Thyroid gland (tissue), 4 donors: Measurements from ENCODE around the gene CLNS1A. TPM values are rescaled to one million over a fixed set of nuclear protein-coding genes. Genes with fewer than 3 reads are reported as not detected.
"Not testable (repeated sequence)": the region's sequence is repeated elsewhere in the genome, so short reads cannot be mapped to it uniquely, and the experiment has no call there.

Experiments used
- DNase-seq, 2 donors: peaks; one replicate each; pipeline ENCODE4 v3.0.0-alpha.2; 2019
- H3K27ac ChIP-seq, 3 donors: fragments of 200-600 bp; sonication (generic); 1 replicate in 2 of 3; 2 replicates in 1 of 3; pipeline ENCODE4 v1.5.1; 2016 to 2019; ENCODE audit warnings: mild to moderate bottlenecking in 1 of 3, moderate library complexity in 1 of 3
- H3K27me3 ChIP-seq: fragments of 200-600 bp; sonication (generic); one replicate; pipeline ENCODE4 v1.5.1; 2019
- H3K36me3 ChIP-seq, 2 donors: fragments of 200-600 bp; sonication (generic); one replicate each; pipeline ENCODE4 v1.5.1; 2016 to 2019
- H3K4me1 ChIP-seq, 2 donors: fragments of 200-600 bp; sonication (generic); one replicate each; pipeline ENCODE4 v1.5.1; 2017 to 2019
- H3K4me3 ChIP-seq, 3 donors: fragments of 200-600 bp; sonication (generic); replicated peaks in 1 of 3; 1 replicate in 2 of 3; 2 replicates in 1 of 3; pipeline ENCODE4 v1.5.1; 2016; ENCODE audit warnings: mild to moderate bottlenecking in 1 of 3
- H3K9me3 ChIP-seq: fragments of 200-600 bp; sonication (generic); one replicate; pipeline ENCODE4 v1.5.1; 2017
- CTCF ChIP-seq, 6 experiments: fragments of 200-600 bp in 3 of 6; fragments of 450-650 bp in 3 of 6; sonication (generic) in 3 of 6; IDR thresholded peaks; one replicate each; pipeline ENCODE4 v1.5.1; 2016 to 2019; ENCODE audit warnings: antibody characterized with exemption in 6 of 6, mild to moderate bottlenecking in 2 of 6, inconsistent platforms in 1 of 6, moderate library complexity in 1 of 6
- POLR2A ChIP-seq, 2 donors: fragments of 450-650 bp; IDR thresholded peaks; one replicate each; pipeline ENCODE4 v1.6.1; 2017; ENCODE audit warnings: antibody characterized with exemption in 2 of 2, mild to moderate bottlenecking in 2 of 2, moderate library complexity in 1 of 2
- WGBS, 2 donors: methylation state at CpG; one replicate each; pipeline ENCODE4 v1.1.5; 2017; 5-methylcytosine and 5-hydroxymethylcytosine counted together
- intact Hi-C: fragments of 100-400 bp; cut with DNase I; formaldehyde crosslinking; loops from one replicate; pipeline ENCODE4 v1.15.1; 2023
- total RNA-seq, 4 donors: library from RNA; depleted of rRNA; stranded (reverse); fragments of >200 nt; gene quantifications; one replicate each; pipeline ENCODE4 v1.2.3, GENCODE V29; 2016

CLNS1A gene
- total RNA-seq, 4 donors from 2014 or later, result 78.9 to 118 (median 90.7) TPM

- Histone ChIP-seq H3K27ac (no peak overlapping the region), H3K4me3 (no peak overlapping the region), H3K27me3 (no peaks in the 10 kb centered on the region), H3K36me3 (no peaks in the 10 kb centered on the region), H3K4me1 (peaks cover 13 to 14% of the 10 kb centered on the region in 2 donors), H3K9me3 (no peaks in the 10 kb centered on the region)
- no peak for DNase-seq
- WGBS, 2 donors, result 70 to 83% methylated on average over 1 of the region's 1 CpG
- TF ChIP-seq CTCF (IDR thresholded peaks at IDR 0.05) (no peak), POLR2A (IDR thresholded peaks at IDR 0.05) (no peak)
- intact Hi-C loops, result no loop called here
These were observed 7.3 kb upstream of the CLNS1A start for GRCh38 chr11:77644887-77645286.

GRCh38 chr11:77642228-77642627, 4.6 kb upstream of the CLNS1A start:
- no peaks in the 10 kb centered on the region for H3K9me3 ChIP-seq
- TF ChIP-seq POLR2A (IDR thresholded peaks at IDR 0.05), result no peak
- TF ChIP-seq CTCF (IDR thresholded peaks at IDR 0.05), result no peak
- intact Hi-C loops, result no loop called here

GRCh38 chr11:77636731-77637344, 756 bp downstream of the CLNS1A start:
- Histone ChIP-seq H3K27ac (peak overlapping the region; percentile 64 to 80 (median 72)), H3K4me1 (peaks cover 12 to 18% of the 10 kb centered on the region in 2 donors), H3K9me3 (no peaks in the 10 kb centered on the region), H3K27me3 (no peaks in the 10 kb centered on the region), H3K36me3 (no peaks in the 10 kb centered on the region), H3K4me3 (peak overlapping the region in 2 of 3 donors; percentile 78 to 84)
- WGBS, 2 donors, result 0 to 2% methylated on average over 14 of the region's 14 CpGs
- peak; percentile 41 to 53 for DNase-seq
- TF ChIP-seq CTCF (IDR thresholded peaks at IDR 0.05), result no peak
- TF ChIP-seq POLR2A (IDR thresholded peaks at IDR 0.05), result no peak
- intact Hi-C loops, result no loop called here

More at GRCh38 chr11:77642228-77642627, 4.6 kb upstream of the CLNS1A start:
- H3K27me3 ChIP-seq, result no peaks in the 10 kb centered on the region
- no peak overlapping the region for H3K4me3 ChIP-seq
- H3K27ac ChIP-seq, result no peak overlapping the region
- H3K4me1 ChIP-seq, result peaks cover 13 to 14% of the 10 kb centered on the region in 2 donors
- WGBS, 2 donors, result 80 to 89% methylated on average over 2 of the region's 2 CpGs
- no peaks in the 10 kb centered on the region for H3K36me3 ChIP-seq
- no peak for DNase-seq

DNA sequence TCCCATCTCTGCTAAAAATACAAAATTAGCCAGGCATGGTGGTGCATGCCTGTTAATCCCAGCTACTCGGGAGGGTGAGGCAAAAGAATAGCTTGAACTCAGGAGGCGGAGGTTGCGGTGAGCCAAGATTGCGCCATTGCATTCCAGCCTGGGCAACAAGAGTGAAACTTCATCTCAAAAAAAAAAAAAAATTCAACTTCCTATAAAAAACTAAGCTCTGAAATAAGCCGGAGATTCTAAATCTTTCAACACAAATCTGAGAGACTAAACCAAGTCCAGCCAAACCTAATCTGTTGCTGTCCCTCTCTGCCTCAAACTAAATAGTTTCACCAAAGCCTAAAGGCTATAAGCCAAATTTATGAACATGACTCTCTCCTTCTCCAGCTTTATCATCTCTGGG, 3.7 kb downstream of the CLNS1A start:
- peaks cover 12 to 18% of the 10 kb centered on the region in 2 donors for H3K4me1 ChIP-seq
- H3K27ac ChIP-seq, intact Hi-C loops, H3K27me3 ChIP-seq, DNase-seq, H3K36me3 ChIP-seq, H3K4me3 ChIP-seq, H3K9me3 ChIP-seq: not testable (repeated sequence)
- 93 to 94% methylated on average over 5 of the region's 5 CpGs for WGBS, 2 donors

DNA sequence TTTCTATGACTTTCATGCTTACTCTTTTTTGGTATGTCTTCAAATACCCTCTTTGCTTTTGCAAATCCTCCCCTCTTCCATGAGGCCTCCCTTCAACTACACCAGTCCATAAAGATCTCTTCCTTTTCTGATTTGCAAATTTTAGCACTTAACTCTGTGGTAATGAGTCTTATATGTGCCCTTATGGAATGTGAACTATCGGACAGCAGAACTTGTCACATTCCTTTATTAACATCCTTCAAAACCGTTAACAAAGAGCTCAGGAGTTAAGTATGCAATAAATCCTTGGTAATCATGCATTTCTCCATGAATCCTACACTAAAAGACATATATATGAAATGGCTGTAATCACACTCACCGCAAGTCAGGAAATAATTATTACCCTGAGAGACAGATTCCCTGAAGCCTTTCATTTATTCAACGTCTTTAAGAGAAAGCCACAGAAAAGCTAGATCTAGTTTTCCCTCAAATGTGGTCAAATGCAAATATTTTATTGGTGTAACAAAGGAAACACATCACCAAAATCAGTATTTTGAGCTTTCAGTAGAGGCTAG, 7.4 kb downstream of the CLNS1A start:
- no peak for DNase-seq
- Histone ChIP-seq H3K27ac (no peak overlapping the region), H3K36me3 (peaks cover 0 to 4% of the 10 kb centered on the region in 2 donors), H3K4me3 (no peak overlapping the region), H3K9me3 (no peaks in the 10 kb centered on the region), H3K27me3 (no peaks in the 10 kb centered on the region), H3K4me1 (peaks cover 3% of the 10 kb centered on the region in 2 donors)
- intact Hi-C loops, result no loop called here
- 89 to 92% methylated on average over 4 of the region's 4 CpGs for WGBS, 2 donors
- TF ChIP-seq CTCF (IDR thresholded peaks at IDR 0.05), result no peak
- TF ChIP-seq POLR2A (IDR thresholded peaks at IDR 0.05), result no peak
